Stromal cell of bone marrow (primary cell): Measurements from ENCODE around the gene HEY2.
"Not testable (repeated sequence)": the region's sequence is repeated elsewhere in the genome, so short reads cannot be mapped to it uniquely, and the experiment has no call there.

Source experiments
- DNase-seq: peaks from one replicate; pipeline ENCODE4 v3.0.0-alpha.2; 2012; ENCODE audit warnings: low read depth

Gene HEY2

DNA sequence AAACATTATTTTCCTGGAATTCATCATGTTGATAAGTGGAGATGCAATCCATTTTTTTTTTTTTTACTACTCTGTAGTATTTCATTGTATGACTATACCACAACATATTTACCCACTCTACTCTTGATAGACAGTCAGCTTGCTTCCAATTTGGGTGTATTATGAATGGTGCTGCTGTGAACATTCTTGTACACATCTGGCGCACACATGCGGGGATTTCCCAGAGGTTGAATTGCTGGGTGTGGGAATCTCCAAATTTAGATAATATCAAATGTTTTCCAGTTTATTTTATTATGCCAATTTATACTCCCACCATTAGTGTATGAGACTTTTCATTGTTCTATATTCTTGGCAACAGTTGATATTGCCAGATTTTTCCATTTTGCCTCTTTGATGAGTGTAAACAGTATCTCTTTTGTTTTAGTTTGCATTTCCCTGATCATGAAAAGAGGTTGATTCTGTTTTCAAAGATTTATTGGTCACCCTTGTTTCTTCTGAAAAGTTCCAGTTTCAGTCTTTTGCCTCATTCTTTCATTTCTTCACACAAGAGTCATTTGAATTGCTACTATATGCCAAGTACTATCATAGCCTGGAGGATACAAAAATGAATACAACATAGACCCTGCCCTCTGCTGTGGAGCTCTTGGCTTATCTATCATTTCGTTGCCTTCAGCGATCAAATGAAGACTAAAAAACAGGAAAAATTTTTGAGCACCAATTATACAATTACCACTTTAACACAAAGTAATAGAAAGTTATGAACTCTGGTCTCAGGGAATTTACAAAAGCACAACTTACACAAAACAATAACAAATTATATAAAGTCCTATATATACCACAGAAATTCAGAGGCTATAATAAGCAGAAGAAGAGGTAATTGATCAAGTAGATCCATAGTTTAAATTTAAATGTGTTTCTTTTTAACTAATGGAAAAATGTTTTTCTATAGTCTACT is 24.2 kb downstream of the HEY2 start:
- no peak for DNase-seq

DNA sequence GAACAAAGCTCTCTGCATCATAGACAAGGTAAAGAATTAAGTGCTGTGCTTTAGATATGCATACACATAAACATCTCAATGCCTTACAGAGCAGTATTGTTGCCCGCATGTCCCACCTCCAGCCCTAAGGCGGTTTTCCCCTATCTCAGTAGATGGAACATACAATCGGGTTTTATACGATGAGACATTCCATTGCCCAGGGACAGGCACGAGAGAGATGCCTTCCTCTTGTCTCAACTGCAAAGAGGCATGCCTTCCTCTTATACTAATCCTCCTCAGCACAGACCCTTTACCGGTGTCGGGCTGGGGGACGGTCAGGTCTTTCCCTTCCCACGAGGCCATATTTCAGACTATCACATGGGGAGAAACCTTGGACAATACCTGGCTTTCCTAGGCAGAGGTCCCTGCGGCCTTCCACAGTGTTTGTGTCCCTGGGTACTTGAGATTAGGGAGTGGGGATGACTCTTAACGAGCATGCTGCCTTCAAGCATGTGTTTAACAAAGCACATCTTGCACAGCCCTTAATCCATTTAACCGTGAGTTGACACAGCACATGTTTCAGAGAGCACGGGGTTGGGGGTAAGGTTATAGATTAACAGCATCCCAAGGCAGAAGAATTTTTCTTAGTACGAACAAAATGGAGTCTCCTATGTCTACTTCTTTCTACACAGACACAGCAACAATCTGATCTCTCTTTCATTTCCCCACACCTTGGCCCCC is 26.8 kb downstream of the HEY2 start:
- DNase-seq: not testable (repeated sequence)

DNA sequence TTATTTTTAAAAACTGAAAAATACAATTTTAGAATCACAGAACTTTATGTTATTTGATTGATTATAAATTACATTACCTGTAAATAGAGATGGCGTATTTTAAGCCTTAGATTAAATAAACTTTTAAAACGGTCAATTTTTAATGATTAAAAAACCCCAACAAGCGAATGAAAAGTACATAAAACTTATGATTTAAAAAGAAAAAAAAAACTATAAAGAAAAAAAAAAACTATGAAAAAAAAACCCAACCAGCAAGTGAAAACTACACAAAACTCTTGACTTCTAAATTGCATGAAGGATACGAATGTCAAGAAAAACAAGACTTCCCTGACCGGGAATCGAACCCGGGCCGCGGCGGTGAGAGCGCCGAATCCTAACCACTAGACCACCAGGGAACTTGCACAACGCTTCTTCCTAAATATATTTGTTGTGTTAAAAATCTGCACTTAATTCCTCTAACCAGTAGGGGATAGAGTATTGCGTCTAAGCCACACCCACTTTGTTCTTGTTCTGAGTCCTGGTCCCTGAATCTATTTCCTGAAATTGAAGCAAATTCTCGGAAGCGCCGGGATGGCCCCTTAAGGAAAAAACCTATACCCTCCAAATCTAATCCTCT is 30.6 kb downstream of the HEY2 start:
- DNase-seq: peak; percentile 81

DNA sequence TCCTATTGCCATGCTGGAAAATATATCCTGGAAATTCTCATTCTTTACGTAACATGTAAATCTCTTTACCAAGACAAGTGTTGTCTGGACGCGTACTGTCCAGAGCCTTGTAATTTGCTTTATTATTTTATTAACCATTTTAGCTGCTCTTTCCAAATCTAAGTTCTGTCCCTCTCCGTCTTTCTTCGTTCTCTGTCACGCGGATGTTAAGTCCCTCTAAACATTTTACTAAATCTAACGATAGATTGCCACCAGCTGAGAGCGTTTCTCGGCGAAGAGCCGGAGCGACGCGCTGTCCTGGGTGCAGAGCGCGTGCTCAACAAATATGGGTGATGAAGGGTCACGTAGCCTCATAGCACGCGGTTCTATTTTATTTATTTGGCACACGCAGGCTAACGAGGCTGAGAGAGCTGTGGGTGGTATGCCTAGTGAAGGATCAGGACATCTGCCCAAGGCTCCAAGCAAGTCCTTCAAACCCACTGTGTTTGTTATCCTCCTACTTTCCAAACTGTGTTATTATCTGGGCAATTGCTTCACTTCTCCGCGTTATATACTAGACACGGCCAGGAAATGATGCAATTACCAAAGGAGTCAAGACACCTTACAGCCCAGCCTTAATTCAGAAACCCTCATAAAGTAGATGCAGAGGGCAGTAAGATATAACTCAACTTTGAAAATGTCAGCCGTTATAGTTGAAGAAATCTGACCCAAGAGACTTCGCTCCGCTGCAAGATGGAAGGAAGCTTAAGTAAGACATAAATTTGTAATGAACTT is 31.3 kb downstream of the HEY2 start:
- peak; percentile 53 for DNase-seq

DNA sequence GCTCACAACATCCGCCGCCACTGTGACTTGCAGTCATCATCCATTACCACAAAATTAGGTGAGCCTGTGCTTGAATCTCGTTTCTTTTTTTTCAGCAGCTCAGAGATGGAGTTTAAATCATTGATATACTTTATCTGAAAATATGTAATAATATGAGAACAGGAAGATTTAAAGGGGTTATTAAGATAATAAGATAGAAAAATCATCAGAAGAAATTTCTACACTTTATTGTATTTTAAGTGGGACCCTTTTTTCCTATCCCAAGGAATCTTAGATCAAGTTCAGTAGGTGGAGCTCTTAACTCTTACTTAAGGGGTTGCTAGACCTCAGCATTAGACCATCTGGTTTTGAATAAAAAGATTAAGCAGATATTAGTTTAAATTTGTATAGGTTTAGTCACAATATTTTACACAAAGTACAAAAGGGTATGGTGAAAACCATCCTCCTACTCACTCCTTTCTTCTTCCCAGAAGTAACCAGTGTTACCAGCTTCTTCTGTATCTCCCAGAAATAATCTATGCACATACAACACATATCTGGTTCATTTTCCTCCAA is 32.0 kb downstream of the HEY2 start:
- DNase-seq: no peak

DNA sequence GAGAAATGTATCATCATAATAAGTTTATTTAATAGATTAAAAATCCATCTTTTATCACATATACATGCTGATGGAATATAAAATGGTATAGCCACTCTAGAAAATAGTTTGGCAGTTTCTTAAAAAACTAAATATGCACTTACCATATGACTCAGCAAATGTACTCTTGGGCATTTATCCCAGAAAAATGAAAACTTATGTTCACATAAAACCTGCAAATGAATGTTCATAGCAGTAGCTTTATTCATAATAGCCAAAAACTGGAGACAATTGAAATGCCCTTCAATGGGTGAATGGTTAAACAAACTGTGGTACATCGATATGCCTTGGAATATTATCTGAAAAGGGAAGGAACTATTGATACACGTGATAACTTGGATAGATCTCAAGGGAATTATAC is 34.9 kb downstream of the HEY2 start:
- DNase-seq: no peak

DNA sequence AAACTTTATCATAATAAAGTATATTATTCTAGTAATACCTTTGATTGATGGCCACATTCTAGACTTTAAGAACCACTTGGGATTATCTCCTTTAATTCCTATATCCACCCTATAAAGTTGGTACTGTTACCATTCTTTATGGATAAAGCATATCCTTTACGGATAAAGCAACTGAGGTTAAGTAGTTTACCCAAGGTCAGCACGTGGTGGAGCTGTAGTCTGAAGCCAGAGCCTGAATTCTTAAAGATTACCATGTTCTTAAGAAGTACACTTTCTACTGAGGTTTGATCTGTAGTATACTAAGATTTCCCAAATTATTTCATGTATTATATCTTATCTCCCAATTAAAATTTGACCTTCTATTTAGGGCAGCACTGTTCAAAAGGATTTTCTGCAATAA is 38.4 kb downstream of the HEY2 start:
- no peak for DNase-seq

DNA sequence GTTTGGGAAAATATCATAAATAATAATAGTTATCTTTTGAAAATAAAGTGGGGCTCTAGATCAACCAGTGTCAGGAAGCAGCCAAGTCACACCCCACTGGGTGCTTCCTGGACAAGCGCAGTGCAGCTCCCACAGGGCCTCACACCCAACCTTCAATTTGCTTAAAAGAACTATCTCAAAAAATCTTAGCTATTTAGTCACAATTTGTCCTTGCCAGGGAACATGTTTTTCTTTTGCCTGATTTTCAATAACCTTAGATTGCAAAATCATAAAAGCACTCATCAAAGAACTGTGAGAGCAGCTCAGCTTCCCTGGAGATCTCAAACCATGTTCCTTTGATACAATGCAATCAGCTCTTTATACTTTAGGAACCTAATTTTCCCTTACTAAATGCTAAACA is 39.7 kb downstream of the HEY2 start:
- DNase-seq: no peak

DNA sequence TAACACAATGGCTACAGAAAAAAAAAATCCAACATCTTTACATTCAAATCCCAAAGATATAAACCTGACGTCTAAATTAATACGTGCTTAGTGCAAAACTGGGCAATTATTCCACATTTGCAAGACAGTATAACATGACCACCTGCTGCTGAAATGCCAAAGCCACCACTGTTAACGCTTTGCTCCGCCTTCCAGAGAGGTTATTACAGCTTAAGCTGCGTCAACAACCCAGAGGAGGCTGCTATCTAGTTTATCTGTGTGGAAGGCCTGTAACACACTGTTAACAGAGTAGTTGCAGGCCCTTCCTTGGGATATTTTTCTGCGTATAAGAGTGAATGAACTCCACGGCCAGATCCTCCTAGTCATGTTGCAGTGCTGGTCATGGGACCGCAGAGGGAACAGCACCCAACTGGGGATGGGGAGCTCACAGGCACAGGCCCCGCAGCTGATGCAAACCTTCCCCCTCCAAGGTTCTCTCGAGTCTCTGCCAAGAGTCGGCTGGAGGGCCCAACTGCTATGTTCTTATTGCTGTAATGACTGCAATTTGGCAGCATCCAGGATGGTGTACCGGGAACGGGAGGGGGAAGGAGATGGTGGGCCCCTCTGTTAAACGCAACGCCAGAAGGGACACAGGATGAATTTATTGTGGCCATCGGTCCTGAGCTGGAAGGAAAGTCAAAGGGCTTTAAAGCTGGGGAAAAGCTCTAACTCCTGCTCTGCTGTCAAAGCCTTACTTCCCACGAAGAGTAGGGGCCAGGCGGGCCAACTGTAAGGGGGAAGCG is 40.3 kb downstream of the HEY2 start:
- DNase-seq: no peak

DNA sequence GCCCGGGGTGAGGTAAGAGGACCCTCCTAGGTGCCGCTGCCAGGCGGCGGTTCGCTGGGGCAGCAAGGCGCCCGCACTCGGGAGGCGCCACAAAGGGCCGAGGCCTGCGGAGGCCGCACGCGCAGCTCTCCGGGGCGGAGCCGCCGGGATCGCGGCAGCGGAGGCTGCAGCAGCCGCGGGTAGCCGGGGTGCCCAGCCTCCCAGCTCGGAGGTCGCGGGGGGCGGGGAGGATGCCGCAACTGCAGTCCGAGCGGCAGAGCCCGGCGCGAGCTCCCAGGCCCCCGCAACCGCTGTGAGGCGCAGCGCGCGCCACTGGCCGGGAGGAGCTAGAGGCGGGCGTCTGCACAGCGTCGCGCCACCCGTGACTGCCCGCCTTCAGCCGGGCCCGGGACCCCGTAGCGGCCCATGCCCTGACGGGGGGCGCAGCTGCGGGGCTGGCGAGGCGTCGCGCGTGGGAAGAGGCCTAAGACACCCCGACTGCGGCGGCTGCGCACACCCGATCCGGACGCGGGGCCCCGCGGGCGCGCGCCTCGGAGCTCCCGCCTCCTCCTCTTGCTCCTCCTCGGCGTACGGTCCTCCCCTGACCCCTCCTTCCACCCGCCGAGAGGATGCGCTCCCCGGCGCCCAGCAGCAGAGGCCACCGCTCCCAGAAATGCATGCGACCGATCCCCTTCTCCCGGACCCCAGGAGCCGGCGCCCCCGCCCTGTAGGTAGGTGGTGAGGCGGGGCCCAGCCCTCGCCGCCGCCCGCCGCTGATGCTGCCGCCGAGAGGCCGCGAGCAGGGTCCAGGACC is 41.1 kb downstream of the HEY2 start, which contains the start of gene NCOA7:
Gene NCOA7, plus strand, starts transcription at position 603 of the 793 bp plus-strand sequence. CDS start 24,395 bp downstream, outside the sequence.
- DNase-seq: peak; percentile 65

DNA sequence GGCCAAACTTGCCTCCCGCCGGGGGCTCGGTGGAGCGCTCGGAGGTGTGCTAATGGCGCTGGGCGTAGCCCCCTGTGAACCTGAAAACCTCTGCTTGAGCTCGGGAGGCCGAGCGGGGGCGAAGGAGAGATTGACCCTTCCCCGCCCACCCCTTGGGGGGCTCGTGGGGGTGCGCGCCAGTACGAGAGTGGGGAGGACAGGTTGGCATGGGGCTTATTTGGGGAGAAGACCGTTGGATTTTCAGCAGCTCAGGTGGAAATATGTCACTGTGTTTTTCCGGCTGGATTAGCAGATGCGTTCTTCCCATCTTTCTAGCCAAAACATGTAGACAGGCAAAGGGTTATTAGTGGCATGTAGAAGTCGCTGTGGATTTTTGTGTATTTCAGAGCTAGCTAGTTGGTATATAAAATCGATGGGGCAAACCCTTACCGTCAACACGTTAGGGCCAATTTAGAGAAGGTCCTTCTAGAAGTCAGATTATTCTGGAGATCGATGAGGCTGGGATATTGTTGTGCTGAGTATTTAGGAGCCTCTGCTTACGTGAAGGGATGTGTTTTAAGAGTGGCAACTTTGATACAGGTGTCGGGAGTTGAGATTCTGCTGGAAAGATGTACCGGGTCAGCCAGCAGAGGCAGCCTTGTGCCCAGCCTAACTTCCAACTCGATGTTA is 41.9 kb downstream of the HEY2 start:
- no peak for DNase-seq

DNA sequence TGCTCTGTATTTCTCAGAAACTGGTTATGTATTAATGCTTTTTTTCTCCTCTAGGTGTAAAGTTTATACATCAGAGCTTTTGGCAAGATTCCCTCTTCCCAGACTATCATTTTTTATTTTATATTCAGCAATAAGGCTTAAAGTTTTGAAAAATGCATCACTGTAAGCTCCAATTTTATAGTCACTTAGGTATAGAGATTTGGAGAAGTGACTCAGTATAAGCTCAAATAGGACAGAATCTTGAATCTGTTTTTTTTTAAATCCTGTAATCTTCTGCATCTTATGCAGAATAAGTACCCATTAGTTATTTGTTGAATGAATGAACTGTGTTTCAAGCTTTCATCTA is 42.4 kb downstream of the HEY2 start:
- DNase-seq: no peak

DNA sequence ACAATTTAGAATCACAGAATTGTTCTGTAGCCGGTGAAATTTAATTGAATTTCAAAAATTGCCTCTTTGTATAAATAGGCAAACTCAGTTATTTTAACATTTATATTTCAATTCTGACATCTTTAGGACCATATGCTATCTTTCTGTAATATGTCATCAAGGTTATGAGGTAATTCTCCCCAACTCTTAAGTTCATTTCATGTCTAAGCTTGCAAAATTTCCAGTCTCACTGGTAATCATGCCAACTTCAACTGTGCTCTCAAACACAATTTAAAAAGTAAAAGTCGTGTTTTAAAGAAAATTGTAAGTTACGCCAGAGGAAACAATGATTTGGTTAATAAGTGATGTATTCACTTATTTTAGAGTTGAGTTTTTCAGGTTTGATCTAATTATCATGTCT is 42.7 kb downstream of the HEY2 start:
- DNase-seq: no peak

DNA sequence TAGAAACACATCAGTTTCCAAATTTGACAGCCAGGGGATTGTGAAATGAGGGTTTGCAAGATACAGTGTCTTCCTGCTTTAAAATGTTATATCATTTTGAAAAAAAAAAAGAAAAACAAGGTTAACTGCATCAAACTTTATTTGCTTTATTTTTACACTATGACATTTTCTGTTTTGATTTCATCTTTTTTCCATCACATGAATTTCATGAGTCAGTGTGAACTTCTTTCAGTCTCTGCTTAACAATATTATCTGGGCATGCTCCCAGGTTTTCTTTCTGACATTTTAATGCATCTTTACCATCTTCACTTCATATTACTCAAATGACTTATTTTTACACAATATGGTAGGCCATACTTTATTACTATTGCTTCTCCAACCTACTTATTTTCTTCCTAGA is 43.2 kb downstream of the HEY2 start:
- DNase-seq: peak; percentile 87

DNA sequence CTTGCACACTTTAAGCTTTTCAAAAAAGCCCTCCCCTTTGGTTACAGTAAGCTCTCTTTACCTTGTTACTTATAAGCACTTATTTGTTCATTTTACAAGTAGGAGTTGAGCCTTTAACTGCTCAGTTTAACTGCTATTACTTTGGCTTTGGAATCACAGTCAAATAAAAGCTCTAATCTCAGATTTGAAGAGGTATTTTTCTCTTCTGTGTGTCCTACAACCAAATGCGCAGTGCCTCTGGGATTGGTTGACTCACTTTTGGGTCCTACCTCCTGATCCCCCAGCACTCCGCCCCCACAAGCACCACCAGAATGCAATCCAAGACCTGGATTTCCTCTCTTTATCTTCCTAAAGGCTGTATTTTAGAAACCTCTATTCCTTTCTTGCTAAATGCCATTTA is 43.8 kb downstream of the HEY2 start:
- DNase-seq: no peak

DNA sequence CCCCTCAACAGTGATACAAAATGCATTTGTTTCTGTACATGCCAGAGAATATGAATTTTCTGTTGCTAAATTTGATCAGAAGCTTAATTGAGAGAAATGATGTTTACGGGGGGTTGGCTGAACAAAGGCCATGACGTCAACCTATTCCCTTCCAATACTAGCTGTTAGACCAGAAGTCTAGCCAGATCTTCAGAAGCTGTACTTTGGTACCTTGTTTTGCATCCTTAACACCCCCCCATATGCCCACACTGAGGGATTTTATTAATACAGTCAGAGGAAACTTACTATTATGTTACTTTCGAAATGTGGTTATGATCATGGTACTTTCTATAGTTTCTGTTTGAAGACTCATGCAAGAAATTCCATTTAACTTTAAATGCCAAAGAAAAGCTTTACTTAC is 44.4 kb downstream of the HEY2 start:
- no peak for DNase-seq

DNA sequence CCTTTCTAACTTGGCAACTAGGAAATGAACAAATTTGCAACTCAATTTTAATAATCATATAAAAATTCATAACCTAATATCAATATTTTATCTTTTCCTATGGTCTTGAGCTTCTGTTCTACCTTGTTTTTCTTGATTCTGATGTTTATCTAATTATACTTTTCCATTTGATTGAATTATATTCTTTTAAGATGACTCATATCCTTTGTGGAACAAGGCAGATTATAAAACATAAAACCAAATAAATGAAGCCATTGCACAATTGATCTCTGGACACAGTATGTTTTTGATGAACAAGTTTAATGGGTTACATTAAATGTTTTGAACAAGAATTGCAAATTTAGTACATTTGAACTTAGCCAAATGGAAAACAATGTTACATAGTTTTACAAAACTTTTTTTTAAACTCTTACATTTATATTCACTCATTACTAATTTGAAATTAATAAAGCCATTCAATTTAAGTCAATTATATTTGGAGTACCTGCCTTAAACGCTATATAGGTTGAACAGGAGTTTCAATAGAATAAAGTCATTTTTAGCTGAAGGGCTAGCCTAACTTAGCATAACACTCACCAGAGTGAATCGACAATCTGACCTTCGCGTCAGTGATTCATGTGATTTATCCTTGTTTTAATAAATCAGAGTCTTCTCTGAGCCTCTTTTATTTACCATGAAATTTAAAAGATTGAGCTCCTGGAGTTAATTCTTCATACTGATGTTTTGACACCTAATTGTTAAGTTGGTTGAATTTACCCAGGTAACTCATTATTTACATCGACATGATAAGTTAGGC is 45.1 kb downstream of the HEY2 start:
- DNase-seq: no peak

DNA sequence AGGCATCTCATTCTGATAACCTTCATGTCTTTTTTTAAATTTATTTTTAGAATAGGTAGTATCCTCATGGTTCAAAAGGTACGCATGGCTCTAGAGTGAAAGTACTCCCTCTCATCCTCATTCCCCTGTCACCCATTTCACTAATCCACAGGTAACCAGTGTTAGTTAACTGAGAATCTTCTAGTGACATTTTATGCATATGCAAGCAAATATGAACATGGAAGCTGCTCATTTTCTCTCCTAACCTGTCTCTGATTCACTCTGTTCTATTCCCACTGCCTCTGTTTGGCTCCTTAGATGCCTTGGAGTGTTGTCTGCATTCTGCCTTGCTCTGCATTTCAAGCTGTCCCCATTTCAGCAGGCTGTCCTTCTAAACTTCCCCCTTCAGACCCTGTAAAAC is 45.9 kb downstream of the HEY2 start:
- DNase-seq: no peak
